ENCODE data around the gene ACOT11.

DNA sequence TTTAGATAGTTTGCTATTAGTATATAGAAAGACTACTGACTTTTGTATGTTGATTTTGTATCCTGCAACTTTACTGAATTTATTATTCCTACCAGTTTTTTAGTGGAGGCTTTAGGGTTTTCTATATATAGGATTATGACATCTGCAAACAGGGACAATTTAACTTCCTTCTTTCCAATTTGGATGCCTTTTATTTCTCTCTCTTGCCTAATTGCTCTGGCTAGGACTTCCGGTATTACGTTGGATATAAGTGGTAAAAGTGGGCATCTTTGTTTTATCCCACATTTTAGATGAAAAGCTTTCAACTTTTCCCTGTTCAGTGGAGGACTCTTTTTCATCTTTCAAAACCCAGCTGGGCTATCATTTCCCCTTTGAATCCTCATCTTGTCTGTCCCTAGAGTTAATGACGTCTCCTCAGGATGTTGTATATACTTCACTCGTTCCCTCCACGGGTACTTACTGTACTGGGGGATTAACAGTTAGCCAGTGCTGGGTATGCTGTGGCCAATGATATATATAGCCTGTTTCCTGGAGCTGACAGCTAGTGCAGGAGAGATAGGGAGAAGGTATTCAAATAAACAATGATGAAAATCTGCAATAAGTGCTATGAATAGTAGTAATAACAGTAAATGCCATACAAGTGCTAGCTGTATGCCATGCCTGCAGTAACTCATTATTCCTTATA is 9.8 kb downstream of the ACOT11 start:
- TF ChIP-seq, protein P1, sequence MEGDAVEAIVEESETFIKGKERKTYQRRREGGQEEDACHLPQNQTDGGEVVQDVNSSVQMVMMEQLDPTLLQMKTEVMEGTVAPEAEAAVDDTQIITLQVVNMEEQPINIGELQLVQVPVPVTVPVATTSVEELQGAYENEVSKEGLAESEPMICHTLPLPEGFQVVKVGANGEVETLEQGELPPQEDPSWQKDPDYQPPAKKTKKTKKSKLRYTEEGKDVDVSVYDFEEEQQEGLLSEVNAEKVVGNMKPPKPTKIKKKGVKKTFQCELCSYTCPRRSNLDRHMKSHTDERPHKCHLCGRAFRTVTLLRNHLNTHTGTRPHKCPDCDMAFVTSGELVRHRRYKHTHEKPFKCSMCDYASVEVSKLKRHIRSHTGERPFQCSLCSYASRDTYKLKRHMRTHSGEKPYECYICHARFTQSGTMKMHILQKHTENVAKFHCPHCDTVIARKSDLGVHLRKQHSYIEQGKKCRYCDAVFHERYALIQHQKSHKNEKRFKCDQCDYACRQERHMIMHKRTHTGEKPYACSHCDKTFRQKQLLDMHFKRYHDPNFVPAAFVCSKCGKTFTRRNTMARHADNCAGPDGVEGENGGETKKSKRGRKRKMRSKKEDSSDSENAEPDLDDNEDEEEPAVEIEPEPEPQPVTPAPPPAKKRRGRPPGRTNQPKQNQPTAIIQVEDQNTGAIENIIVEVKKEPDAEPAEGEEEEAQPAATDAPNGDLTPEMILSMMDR (IDR thresholded peaks at IDR 0.05): no peak
- no peak for TF ChIP-seq POLR2A (IDR thresholded peaks at IDR 0.05)
